CD4-positive, alpha-beta T cell treated with Interleukin-12 subunit alpha and Interleukin-12 subunit beta, for 1 hour (primary cell): ENCODE results near the gene CELA2A.

Experiments used
- DNase-seq: peaks from one replicate; pipeline ENCODE4 v3.0.0-alpha.2; 2020

CELA2A gene

DNA sequence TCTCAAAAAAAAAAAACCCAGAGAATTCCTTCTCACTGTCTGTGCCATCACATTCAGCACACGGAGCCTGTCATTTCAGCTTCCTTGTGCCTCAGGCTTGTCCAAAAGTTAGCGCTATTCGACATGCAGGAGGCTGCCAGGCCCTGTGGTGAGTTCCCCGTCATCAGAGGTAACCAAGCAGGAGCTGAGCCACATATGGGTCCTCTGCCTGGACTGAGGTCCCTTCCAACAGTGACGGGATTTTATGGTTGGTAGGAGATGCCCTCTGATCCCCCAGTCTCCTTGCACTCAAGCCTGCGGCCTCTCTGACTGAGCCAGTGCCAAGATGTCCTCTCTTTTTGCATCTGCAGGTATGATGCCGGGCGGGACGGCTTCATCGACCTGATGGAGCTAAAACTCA, 31.0 kb upstream of the CELA2A start:
- DNase-seq: no peak

DNA sequence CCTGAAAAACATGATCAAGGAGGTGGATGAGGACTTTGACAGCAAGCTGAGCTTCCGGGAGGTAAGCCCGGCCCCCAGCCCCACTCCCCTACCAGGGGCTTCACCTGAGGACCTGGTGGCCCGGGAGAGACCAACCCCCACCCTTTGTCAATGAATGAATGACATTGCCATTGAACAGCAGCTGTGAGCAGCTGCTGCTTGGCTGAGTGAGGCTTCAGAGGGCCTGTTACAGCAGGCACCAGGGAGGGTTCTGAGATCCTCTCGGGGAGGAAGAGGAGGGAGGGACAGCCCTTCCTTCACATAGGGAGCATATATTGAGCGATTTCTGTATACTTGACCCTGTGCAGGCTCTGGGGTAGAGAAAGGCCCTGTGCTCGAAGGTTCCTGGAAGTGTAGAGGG, 30.6 kb upstream of the CELA2A start:
- DNase-seq: no peak

DNA sequence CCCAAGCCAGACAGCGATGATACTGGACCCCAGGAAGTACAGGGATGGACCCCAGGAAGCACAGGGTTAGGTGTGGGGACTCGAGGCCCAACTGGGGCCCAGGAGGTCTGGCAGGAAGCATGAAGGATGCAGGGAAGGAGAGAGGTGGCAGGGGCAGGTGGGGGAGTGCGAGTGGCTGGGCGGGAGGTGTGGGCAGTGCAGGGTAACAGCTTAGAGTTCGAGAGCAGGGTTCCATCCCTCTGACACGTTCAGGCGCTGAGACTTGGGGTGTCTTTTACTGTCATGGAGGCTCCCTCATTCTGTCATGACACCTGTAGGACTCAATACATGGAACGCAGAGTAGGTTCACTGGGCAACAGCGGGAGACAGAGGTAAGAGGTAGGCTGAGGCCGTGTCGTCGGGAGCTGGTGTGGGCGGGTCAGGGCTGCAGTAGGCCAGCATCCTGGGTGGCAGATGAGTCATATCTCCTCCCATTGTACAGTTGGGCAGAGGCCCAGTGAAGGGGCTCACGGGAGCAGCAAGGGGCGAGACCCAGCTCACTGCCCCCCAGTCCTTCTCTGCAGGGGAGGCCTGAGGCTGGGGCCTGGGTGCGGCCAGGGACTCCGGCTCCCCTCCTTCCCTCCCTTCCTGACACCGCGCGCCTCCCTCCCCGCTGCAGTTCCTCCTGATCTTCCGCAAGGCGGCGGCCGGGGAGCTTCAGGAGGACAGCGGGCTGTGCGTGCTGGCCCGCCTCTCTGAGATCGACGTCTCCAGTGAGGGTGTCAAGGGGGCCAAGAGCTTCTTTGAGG, 29.8 kb upstream of the CELA2A start:
- peak; percentile 12 for DNase-seq

DNA sequence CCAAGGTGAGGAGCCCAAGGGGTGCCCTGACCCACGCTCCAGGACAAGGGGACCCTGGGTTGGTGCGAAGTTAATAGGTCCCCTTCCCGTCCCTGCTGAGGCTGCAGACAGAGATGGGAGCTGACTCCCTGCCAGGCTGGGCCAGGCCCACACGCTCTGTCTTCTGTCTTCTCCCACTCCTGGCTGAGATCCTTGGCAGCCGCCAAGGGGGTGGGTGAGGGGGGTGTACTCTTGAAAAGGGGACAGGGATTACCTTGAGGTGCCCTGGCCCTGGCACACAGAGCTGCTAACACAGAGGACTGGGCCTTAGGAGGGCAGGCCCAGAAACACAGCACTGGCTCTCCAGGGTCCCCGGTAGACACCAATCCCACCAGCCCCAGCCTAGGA, 29.3 kb upstream of the CELA2A start:
- peak; percentile 2 for DNase-seq

DNA sequence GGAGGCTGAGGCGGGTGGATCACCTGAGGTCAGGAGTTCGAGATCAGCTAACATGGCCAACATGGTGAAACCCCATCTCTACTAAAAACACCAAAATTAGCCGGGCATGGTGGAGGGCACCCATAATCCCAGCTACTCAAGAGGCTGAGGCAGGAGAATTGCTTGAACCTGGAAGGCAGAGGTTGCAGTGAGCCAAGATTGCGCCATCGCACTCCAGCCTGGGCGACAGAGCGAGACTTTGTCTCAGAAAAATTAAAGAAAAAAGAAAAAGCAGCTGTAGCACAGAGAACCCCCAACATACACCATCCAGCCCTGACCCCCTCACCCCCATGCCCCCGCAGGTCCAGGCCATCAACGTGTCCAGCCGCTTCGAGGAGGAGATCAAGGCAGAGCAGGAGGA, 28.3 kb upstream of the CELA2A start:
- peak; percentile 10 for DNase-seq

DNA sequence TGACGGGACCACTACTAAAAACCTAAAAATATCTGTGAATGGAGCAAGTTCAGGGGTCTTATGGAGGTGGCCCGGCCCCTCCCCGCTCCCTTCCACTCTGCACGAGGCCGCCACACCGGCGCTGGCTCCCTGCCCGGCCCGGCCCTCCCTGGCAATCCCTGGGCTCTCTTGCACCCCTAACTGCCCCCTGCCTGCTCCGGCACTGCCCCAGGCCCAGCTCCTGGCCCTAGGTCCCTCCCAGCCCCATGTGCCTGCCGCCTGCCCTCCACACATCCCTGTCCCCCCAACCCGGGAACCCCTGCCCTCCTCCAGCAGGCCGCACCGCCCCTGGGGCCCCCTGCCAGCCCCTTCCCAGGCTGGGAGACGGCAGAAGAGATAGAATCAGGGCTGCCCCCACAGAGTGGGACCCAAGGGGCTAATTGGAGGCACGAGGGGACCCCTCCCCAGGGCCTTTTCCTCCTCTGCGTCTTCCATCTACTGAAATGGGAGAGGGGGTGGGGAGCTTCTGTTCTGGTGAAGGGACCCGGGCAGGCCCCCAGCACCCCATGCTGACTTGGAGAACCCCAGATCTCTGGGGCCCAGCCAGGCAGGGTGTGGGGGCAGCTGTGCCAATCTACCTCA, 27.6 kb upstream of the CELA2A start:
- peak; percentile 0 for DNase-seq

DNA sequence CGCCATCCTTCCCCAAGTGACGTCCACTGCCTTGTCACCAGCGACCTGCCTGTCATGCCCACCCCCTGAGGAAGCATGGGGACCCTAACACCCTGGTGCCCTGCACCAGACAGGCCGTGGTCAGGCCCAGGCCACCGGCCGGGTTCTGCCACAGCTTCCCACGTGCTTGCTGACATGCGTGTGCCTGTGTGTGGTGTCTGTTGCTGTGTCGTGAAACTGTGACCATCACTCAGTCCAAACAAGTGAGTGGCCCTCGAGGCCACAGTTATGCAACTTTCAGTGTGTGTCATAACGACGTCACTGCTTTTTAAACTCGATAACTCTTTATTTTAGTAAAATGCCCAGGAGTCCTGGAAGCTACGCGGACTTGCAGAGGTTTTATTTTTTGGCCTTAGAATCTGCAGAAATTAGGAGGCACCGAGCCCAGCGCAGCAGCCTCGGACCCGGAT, 26.8 kb upstream of the CELA2A start:
- DNase-seq: peak; percentile 11

DNA sequence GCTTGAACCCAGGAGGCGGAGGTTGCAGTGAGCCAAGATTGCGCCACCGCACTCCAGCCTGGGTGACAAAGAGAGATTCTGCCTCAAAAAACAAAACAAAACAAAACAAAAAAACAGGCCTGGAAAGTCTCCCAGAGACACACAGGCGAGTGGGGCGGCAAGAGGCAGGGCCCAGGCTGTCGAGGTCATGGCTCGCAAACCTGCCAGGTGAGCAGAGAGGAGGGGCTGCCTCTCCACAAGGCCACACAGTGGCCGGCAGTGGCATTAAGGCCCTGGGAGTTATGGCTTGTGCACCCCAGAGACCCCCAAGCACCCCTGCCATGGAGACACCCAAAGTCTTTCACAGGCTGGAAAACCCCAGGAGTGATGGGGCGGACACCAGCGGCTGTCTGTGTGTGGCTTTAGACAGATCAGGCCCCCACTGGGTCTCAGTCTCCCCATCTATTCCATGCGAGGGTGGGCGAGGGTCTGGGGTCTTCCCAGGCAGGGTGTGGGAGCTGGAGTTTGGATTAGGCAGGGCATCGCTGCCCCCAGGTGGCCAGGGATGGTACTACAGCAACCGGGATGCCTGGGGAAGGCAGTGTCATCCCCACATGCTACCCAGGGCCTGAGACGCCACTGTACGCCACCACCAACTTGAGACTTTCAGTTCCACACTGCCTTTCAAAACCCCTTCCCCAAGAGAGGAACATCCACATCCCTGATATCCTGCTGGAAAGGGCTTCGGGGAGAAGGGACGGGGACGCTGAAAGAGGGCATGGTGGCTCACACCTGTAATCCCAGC, 25.6 kb upstream of the CELA2A start:
- DNase-seq: peak; percentile 77

DNA sequence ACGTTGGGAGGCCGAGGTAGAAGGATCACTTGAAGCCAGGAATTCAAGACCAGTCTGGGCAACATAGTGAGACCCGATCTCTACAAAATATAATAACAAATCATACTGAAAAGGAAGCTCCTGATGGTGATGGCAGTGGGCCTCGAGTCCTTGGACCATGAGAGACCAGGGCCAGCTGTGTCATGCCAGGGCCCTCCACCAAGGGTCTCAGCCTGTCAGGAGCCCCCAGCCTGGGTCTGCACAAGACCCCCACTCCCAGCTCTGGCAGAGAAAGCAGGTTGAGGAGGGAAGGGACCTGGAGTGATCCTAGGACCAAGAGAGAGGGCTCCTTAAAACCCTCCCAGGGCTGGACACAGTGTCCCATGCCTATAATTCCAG, 25.0 kb upstream of the CELA2A start:
- DNase-seq: peak; percentile 17

DNA sequence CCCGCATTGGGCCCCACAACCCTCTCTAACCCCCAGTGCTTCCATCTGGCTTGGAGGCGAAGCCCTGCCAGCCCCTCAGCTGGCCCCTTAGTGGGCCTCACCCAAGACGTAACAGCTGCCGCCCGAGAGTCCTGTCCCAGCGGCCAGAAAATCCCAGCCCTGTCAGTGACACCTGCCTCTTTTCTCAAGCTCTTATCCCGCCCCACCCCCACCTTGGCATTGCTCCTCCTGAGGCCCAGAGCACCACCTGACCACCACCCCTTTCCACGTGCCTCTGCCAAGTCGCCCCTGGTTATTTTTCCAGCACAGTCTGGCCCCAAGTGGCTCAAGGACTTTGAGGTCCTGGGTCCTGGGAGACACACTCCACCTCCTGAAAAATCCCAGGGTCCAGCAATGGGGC, 24.2 kb upstream of the CELA2A start:
- DNase-seq: peak; percentile 12

DNA sequence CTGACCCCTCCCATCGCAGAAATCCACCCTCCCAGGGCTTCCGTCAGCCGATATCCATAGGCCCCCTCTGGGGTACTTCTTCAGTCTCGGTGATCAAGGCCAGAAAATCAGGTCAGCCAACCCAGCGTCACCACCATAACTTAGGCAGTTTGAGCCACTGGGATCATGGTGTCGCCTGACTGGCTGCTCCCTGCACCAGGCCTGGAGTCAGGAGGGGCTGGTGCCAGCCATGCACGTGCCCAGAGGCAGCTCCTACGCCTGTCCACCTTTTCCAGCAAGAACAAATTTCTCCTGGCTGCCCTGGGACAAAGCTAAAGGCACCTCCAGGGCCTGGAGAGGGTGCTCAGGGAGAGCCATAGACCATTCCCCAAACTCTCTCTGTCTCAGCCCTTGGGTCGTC, 23.1 kb upstream of the CELA2A start:
- peak; percentile 18 for DNase-seq

DNA sequence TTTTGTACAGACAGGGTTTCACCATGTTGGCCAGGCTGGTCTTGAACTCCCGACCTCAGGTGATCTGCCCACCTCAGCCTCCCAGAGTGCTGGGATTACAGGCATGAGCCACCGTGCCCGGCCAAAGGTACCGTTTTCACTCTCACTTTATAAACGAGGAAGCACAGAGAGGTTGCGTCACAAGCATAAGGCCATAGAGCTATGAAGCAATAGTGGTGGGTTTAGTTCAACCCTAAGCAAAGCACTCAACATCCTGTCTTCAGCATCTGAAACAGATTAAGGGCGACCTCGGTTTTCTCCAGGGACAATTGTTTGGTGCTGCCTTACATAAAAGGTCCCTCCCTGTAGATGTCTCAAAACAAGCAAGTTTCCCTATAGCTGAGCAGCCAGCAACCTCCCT, 21.8 kb upstream of the CELA2A start:
- DNase-seq: peak; percentile 31

DNA sequence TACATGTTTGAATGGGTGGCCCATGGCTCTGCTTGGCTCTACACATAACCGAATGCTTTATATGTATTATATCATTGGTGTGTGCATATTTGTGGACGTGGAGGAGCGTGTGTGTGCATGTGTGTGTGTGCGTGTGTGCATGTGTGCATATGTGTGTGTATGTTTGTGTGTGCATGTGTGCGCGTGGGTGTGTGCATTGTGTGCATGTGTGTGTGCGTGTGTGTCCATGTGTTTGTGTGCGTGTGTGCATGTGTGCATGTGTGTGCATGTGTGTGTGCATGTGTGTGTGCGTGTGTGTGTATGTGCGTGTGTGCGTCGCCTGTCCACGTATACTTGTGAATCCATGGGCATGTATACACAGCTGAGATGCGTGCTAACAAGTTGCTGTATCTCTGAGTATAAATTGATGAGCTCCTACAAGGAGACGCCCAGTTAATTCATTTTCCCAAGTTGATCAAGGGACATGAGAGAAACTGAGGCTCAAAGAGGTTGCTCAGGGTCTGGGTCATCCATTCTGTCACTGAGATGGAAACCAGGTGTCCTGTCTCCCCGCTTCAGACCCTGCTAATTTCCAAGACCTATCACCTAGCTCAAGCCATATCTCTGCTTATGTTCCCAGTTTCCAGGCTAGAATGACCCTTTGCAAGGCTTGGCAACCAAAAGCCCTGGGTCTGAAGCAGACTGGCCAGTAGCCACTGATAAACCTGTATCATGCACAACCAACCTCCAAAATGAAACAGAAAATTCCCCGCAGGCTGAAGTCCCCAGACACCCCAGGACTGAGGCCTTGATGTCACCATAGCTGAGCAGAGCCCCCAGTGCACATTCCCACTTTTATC, 21.1 kb upstream of the CELA2A start:
- DNase-seq: peak; percentile 23

DNA sequence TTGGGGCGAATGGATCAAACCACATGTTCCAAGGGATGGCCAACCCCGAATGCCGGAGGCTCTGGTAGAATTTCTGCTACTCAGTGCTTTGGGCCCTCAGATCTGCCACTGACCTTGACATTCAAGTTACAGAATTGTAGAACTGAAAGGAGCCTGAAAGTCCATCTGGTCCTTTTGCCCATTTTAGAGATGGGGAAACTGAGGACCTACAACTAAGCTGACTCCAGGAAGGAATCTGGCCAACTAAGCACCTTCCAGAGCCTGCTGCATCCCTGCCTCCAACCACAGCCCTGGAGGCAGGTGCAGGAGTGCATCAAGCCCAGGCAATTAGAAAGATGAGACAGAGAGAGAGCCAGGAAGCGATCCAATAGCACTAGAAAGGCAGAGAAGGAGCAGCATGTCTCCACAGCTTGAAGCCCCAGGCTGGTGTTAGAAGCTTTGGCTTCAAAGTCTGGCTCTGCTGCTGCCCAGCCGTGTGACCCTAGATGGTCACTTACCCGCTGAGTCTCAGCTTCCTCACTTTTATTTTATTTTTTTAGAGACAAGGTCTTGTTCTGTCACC, 19.6 kb upstream of the CELA2A start:
- DNase-seq: peak; percentile 4

DNA sequence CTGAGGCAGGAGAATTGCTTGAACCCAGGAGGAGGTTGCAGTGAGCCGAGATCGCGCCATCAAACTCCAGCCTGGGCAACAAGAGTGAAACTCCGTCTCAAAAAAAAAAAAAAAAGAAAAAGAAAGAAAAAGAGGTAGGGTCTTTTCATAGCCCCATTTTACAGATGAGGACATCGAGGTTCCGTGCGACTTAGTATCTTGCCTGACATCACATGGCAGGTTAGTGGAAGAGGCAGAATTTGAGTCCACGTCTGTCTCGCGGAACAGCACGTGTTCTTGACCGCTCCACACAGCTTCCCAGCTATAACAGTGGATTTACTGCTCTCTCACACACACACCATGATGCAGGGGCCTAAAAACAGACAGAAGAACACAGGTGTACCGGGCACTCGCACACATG, 17.2 kb upstream of the CELA2A start:
- DNase-seq: no peak

DNA sequence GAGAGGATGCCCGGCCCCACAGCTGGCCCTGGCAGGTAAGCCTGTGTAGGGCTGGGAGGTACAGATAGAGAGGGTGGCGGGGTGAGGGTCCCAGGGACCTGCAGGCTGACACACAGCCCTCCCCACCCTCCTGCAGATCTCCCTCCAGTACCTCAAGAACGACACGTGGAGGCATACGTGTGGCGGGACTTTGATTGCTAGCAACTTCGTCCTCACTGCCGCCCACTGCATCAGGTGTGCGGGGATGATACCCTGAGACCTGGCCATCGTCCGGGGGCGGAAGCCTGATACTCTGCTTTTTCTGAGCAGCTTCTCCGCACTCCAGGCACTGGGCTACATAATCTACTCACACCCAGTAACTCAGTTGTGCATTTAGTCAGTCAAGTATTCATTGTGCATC, 16.2 kb upstream of the CELA2A start:
- DNase-seq: no peak

DNA sequence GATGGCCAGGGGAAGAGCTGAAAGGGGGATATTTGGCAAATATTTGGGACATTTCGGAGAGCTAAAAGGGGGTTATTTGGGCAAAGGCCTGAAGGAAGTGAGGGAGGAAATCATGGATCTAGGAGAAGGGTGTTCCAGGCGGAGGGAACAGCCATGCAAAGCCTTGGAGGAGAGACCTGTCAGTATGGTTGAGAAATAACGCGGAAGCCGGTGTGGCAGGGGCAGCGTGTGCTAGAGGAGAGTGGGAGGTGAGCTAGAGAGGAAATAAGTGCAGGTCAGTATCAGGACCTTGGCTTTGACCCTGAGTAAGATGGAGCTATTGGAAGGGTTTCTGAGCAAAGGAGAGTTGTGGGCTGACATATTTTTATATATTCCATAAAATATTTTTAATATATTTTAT, 15.3 kb upstream of the CELA2A start:
- DNase-seq: no peak

DNA sequence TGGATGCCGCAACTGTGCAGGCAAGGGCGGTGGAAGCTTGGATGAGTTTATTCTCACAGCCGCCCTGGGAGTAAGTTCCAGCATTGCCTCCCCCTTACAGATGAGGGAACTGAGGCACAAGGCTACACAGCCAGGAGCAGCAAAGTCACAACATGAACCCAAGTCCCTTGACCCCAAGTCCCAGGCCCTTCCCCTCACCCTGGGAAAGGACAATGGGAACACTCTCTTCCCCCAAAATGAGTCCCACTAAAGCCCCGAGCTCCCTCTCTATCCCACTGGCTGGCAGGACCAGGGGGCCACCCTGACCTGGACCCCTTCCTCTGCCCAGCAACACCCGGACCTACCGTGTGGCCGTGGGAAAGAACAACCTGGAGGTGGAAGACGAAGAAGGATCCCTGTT, 14.4 kb upstream of the CELA2A start:
- DNase-seq: no peak

DNA sequence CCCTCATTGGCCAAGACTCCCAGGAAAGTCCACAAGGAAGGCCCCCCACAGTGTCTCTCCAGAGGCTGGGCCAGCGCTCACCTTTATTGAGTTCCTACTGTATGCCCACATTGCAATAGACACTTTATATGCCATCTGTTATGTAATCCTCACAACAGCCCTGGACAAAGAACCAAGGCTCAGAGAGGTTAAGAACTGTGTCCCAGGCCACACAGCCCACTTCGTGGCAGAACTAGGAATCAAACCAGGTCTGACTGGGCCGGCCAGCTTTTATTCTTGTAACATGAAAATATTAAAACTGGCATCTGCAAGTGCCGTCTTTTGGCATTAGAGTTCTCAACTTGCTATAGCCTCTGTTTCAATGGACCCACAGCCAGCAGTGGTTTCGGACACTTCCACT, 13.8 kb upstream of the CELA2A start:
- no peak for DNase-seq

DNA sequence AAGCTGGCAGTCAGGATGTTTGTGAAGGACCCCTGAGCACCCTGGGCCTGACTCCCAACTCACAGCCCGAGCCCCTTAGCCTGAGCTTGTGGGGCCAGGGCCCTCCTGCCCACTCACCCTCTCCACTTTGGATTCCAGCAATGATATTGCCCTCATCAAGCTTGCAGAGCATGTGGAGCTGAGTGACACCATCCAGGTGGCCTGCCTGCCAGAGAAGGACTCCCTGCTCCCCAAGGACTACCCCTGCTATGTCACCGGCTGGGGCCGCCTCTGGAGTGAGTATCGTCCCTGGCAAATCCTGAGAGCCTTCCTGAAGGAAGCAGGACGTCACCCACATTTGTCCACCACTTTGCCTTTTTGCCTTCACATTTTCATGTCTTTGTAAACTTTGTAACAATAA, 13.3 kb upstream of the CELA2A start:
- no peak for DNase-seq

DNA sequence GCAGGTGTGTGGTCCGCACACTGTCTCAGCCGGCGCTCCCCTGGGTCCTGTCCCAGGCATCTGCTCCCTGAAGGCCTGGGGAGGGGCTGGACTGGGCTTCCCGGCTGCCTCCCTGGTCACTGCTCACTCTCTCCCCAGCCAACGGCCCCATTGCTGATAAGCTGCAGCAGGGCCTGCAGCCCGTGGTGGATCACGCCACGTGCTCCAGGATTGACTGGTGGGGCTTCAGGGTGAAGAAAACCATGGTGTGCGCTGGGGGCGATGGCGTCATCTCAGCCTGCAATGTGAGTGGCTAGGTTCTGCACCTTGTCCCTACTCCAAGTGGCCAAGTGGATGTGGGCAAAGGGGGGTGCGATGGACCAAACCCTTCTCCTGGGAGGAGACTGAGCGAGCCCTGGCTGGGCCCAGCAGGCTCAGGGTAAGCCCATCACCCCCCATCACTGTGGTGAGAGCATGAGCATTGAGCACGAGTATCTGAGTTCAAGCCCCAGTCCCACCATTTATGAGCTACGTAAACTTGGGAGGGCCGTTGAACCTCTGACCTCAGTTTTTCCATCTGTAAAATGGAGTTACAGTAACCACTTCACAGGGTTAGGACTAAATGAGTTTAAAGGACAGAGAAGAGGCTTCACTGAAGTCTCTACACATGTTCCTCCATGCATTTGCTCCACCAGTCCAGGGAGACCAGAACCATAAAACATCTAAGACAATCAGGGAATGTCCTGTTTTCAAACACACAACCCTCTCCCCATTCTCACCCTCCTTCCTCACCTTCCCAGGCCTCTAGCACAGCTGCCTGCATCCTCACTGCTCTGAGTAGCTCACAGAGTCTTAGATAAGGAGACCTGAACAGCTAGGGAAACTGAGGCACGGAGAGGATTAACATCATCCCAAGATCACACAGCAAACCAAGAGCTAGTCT, 11.8 kb upstream of the CELA2A start:
- DNase-seq: no peak
